ENCODE data around the gene MASP1.

MASP1 gene

DNA sequence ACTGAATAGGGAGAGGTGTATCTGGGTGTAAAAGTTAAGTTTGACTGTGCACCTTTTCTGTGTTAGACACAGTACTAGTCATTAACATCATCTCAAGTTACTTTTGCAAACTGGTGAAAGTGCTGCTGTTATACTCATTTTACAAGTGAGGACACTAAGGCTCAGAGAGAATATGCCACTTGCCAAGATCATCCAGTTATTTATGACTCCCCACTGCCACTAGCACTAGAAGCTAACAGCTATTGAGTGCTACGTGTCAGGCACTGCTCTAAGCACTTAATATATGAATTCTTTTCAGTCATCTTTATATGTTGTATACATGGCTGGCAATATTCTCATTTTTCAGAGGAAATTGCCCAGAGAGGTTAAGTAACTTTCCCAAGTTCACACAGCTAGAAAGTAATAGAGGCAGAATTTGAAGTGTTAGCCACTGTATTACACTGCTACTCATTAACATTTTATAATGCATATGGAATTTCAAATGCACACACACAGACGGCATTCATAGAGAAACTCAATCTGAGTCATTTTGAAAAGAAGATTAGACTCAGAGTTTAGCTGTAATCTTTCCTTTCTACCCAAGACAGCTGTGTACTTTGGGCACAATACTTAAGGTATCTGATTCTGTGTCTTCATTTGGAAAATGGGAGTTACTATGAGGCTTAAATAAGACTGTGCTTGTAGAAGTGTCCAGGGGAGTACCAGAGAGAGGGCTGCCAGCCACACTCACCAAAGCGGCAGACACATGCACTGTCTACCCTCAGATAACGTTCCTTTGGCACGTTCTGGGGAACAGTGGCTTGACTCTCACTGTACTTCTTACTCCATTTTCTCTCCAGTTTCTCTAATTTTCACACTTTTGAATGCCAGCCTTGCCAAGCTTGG, 1.3 kb upstream of the MASP1 start:
- Histone ChIP-seq H3K4me3 (ENCODE audit: low read depth in 1 of 2, low read length in 2 of 2) (peak overlapping the region; percentile 62 to 71), H3K36me3 (ENCODE audit: insufficient read depth, low read length) (no peaks in the 10 kb centered on the region), H3K9ac (ENCODE audit: low read length) (peak overlapping the region; percentile 82), H3K27me3 (ENCODE audit: control insufficient read depth in 1 of 2, insufficient read depth in 2 of 2, low read length in 2 of 2) (no peaks in the 10 kb centered on the region), H3K9me3 (ENCODE audit: low read length) (no peaks in the 10 kb centered on the region), H3K27ac (ENCODE audit: low read depth, low read length) (peak overlapping the region; percentile 71), H3K4me1 (ENCODE audit: insufficient read depth, low read length) (peaks cover 42% of the 10 kb centered on the region)

DNA sequence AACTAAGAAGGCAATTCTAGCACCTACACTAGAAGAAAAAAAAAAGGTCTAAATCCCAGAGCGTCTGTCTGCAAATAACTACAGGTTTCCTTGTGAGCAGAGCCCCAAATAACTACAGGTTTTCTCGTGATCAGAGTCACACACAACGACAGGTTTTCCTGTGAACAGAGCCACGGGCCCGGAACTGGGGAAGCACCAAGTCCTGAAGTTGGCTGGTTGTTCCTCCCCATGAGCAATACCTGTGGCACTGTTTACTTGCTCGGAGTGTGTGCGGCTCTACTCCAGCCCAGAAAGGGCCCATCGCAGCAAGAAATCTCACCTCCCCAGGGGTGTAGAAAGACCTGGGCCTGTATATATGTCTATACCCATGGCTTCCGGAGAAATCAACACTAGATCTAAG, 644 bp upstream of the MASP1 start:
- Histone ChIP-seq H3K9me3 (ENCODE audit: low read length) (no peaks in the 10 kb centered on the region), H3K27ac (ENCODE audit: low read depth, low read length) (peak overlapping the region; percentile 71), H3K4me3 (ENCODE audit: low read depth in 1 of 2, low read length in 2 of 2) (peak overlapping the region; percentile 62 to 71), H3K4me1 (ENCODE audit: insufficient read depth, low read length) (peaks cover 49% of the 10 kb centered on the region), H3K27me3 (ENCODE audit: control insufficient read depth in 1 of 2, insufficient read depth in 2 of 2, low read length in 2 of 2) (no peaks in the 10 kb centered on the region), H3K9ac (ENCODE audit: low read length) (peak overlapping the region; percentile 82), H3K36me3 (ENCODE audit: insufficient read depth, low read length) (no peaks in the 10 kb centered on the region)

DNA sequence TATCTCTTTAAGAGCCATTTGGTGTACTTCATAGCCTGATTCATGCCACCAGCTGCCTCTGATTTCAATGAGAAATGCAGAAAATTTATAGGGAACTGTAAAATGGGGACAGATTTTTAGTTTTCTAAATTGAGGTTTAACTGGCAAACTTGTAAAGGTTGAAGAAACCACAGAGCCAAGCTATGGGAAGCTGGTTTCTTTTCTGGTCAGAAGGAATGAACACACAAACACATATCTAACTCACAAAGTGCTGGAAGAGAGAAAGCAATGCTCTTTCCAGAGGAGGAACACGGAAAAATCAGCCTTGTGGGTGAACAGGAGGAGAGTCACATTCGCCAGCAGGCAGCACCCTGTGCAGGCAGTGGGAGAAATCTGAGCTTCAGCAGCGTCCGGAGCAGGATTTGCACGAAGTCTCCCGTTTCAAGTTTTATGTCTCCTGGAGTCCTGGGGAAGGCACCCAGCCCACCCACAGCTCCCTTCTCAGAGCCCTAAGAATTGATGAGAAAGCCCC, 481 bp downstream of the MASP1 start:
- Histone ChIP-seq H3K9me3 (ENCODE audit: low read length) (no peaks in the 10 kb centered on the region), H3K9ac (ENCODE audit: low read length) (peak overlapping the region; percentile 82), H3K4me3 (ENCODE audit: low read depth in 1 of 2, low read length in 2 of 2) (peak overlapping the region; percentile 62 to 71), H3K27me3 (ENCODE audit: control insufficient read depth in 1 of 2, insufficient read depth in 2 of 2, low read length in 2 of 2) (no peaks in the 10 kb centered on the region), H3K4me1 (ENCODE audit: insufficient read depth, low read length) (peaks cover 50% of the 10 kb centered on the region), H3K27ac (ENCODE audit: low read depth, low read length) (peak overlapping the region; percentile 71), H3K36me3 (ENCODE audit: insufficient read depth, low read length) (no peaks in the 10 kb centered on the region)

DNA sequence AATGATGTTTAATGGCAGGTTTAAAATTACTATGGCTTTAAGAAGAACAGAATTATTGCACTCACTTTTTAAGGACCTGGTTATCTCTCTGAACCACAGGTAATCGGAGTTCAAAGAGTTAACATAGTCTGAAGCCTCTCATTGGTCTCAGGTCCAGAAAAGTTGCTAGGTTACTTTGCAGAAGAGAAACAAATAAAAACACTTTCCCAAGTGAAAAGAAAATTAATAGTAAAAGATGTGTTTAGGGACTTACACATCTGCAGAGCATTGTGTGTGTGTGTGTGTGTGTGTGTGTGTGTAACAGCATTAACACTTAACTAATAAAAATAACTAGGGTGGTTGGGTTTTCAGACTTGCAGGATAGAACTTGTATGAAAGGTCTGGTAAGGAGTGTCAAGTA, 1.0 kb downstream of the MASP1 start:
- no peaks in the 10 kb centered on the region for H3K9me3 ChIP-seq (ENCODE audit: low read length)
- H3K4me3 ChIP-seq (ENCODE audit: low read depth in 1 of 2, low read length in 2 of 2) = peak overlapping the region; percentile 62 to 71
- H3K9ac ChIP-seq (ENCODE audit: low read length) = peak overlapping the region; percentile 82
- peaks cover 50% of the 10 kb centered on the region for H3K4me1 ChIP-seq (ENCODE audit: insufficient read depth, low read length)
- no peaks in the 10 kb centered on the region for H3K27me3 ChIP-seq (ENCODE audit: control insufficient read depth in 1 of 2, insufficient read depth in 2 of 2, low read length in 2 of 2)
- H3K27ac ChIP-seq (ENCODE audit: low read depth, low read length) = no peak overlapping the region
- no peaks in the 10 kb centered on the region for H3K36me3 ChIP-seq (ENCODE audit: insufficient read depth, low read length)

DNA sequence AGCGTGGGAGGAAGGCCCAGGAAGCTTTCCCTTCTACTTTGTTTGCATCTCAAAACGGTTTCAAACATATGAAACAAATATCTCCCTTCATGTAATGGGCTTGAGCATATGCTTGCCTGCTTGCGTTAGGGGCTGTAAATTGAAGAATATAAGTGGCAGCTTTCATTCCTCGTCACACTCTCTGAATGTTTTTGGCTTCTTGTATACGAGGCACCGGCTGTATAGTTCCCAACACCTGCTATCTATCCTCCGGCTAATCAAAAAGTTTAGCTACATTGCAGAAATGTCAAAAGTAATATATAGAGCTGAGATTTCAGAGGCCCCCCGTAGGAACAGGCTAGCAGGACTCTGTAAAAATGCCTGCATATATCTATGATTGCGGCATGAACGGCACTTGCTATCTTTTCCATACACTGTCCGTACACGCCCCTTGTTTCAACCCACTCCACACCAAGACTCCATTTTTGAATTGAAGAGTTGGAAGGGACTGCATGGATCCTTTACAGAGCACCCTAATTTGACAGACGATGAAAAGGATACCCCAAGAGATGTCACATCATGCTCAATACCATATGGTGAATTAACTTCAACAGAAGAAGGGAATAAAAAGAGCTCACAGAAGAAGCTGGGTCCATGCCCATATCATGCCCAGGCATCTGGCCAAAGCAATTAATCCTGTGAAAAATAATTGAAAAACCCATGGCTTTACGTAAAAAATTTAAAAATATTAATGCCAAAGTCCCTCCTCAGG, 2.5 kb downstream of the MASP1 start:
- Histone ChIP-seq H3K9ac (ENCODE audit: low read length) (no peak overlapping the region), H3K36me3 (ENCODE audit: insufficient read depth, low read length) (peaks cover 6% of the 10 kb centered on the region), H3K4me3 (ENCODE audit: low read depth in 1 of 2, low read length in 2 of 2) (peak overlapping the region; percentile 18 to 52)

DNA sequence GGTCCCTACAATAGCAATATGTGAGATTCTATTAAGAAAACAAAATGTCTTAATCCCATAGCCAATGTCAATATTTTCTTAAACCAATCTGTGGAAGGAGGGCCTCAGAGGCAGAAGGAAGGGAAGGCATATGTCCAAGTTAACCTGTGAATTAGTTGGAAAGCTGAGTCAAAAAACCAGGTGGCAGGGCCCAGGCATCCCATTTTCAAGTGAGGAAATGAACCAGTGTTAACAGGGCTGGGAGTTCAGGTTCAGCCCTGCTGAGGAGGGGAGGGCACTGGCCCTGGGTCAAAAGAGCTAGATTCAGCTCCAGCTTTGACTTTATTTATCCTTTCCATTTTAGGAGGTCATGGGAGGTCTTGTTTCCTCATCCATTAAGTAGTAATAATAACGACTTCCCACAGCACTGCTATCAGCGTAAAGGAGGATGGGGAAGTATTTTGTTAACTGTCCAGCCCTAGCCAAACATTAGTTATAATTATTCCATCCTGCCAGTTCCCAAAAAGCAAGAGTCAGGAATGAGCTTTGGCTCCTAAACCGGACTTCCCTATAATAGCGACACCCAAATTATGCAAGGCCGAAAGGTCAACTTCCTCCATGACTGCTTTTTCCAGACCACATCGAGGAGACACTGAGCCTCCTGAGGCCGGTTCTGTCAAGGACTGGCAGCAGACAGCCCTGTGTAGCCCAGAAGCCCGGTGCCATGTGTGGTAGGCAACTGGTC, 3.2 kb downstream of the MASP1 start:
- H3K4me1 ChIP-seq (ENCODE audit: insufficient read depth, low read length) = peaks cover 42% of the 10 kb centered on the region
- H3K9me3 ChIP-seq (ENCODE audit: low read length) = no peaks in the 10 kb centered on the region
- H3K27me3 ChIP-seq (ENCODE audit: control insufficient read depth in 1 of 2, insufficient read depth in 2 of 2, low read length in 2 of 2) = no peaks in the 10 kb centered on the region
- H3K4me3 ChIP-seq (ENCODE audit: low read depth in 1 of 2, low read length in 2 of 2) = peak overlapping the region in 1 of 2 donors; percentile 52
- H3K9ac ChIP-seq (ENCODE audit: low read length) = no peak overlapping the region
- H3K36me3 ChIP-seq (ENCODE audit: insufficient read depth, low read length) = peaks cover 11% of the 10 kb centered on the region
- no peak overlapping the region for H3K27ac ChIP-seq (ENCODE audit: low read depth, low read length)

More for the DNA sequence above, 2.5 kb downstream of the MASP1 start:
- peak overlapping the region; percentile 67 for H3K27ac ChIP-seq (ENCODE audit: low read depth, low read length)
- H3K27me3 ChIP-seq (ENCODE audit: control insufficient read depth in 1 of 2, insufficient read depth in 2 of 2, low read length in 2 of 2) = no peaks in the 10 kb centered on the region
- peaks cover 50% of the 10 kb centered on the region for H3K4me1 ChIP-seq (ENCODE audit: insufficient read depth, low read length)
- H3K9me3 ChIP-seq (ENCODE audit: low read length) = no peaks in the 10 kb centered on the region

DNA sequence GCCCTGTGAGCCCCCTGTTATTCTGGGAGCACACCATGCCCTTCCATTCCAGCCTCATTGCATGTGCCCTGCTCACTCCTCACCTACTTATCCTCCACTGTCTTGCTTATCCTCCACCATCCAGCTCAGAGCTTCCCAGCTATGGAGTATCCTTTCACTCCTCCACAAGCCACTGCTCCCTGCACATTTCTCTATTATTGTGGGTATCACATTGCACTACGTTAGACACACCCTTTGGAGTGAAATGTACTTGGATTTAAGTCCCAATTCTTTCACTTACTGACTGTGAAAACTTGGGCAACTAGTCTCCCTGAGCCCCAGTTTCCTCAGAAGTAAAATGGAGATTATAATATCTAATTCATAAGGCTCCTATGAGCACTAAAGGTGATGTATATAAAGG, 4.3 kb downstream of the MASP1 start:
- Histone ChIP-seq H3K9me3 (ENCODE audit: low read length) (no peaks in the 10 kb centered on the region), H3K4me1 (ENCODE audit: insufficient read depth, low read length) (peaks cover 32% of the 10 kb centered on the region), H3K9ac (ENCODE audit: low read length) (no peak overlapping the region), H3K36me3 (ENCODE audit: insufficient read depth, low read length) (peaks cover 14% of the 10 kb centered on the region), H3K27ac (ENCODE audit: low read depth, low read length) (no peak overlapping the region), H3K27me3 (ENCODE audit: control insufficient read depth in 1 of 2, insufficient read depth in 2 of 2, low read length in 2 of 2) (no peaks in the 10 kb centered on the region), H3K4me3 (ENCODE audit: low read depth in 1 of 2, low read length in 2 of 2) (no peak overlapping the region)

DNA sequence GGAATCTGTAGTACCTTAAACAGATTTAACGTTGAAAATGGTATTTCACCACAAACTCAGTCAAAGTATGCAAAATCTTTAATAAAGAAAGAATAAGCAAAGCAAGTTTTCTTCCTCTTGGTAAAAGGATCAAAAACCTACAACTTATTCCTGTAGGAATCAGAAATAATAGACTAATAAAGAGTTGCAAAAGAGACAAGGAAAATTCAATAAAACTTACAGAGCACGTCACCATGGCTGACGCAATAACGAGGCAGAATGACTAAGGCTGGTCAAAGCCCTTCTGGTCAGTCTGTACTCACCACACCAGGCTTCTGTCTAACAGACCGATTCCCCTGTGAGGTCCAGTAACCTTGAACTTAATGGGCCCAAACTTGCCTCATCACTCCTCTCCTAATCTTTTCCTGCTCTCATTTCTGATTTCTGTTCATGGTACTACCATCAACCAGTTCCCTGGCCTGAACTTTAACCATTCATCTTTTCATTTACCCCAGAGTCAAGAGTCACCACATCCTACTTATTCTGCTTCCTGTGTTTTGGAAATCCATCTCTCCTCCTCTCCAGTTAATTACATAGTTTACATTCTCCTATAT, 5.0 kb downstream of the MASP1 start:
- Histone ChIP-seq H3K27ac (ENCODE audit: low read depth, low read length) (no peak overlapping the region), H3K9me3 (ENCODE audit: low read length) (no peaks in the 10 kb centered on the region), H3K27me3 (ENCODE audit: control insufficient read depth in 1 of 2, insufficient read depth in 2 of 2, low read length in 2 of 2) (no peaks in the 10 kb centered on the region), H3K36me3 (ENCODE audit: insufficient read depth, low read length) (peaks cover 17% of the 10 kb centered on the region), H3K4me3 (ENCODE audit: low read depth in 1 of 2, low read length in 2 of 2) (no peak overlapping the region), H3K4me1 (ENCODE audit: insufficient read depth, low read length) (peaks cover 27% of the 10 kb centered on the region), H3K9ac (ENCODE audit: low read length) (no peak overlapping the region)

DNA sequence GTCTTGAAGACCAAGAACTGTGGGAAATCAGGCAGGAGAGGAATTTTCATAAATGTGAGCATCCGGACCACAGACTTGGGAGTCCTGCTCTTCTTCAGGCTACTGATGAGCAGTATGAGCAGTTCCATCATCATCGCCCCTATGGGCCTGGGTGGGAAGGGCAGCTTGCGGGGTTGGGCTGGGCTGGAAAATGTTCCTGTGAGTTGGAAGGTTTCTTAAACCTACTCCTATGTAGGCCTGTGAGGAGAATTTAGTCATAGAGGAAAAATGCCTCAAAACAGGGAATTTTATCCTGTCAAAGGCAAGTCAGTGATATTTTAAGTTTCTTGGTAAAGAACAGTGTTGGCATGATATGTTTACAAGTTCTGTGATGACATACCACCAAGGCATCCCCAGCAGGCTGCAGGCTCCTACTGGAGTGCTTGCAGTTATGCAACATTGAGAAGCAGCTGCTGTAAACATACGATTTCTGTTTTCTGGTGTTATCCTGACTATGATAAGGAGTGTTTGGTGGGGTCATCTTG, 10.3 kb downstream of the MASP1 start:
- Histone ChIP-seq H3K9me3 (ENCODE audit: low read length) (no peaks in the 10 kb centered on the region), H3K4me1 (ENCODE audit: insufficient read depth, low read length) (no peaks in the 10 kb centered on the region), H3K27ac (ENCODE audit: low read depth, low read length) (no peak overlapping the region), H3K27me3 (ENCODE audit: control insufficient read depth in 1 of 2, insufficient read depth in 2 of 2, low read length in 2 of 2) (no peaks in the 10 kb centered on the region), H3K36me3 (ENCODE audit: insufficient read depth, low read length) (peaks cover 19% of the 10 kb centered on the region), H3K9ac (ENCODE audit: low read length) (no peak overlapping the region), H3K4me3 (ENCODE audit: low read depth in 1 of 2, low read length in 2 of 2) (no peak overlapping the region)

DNA sequence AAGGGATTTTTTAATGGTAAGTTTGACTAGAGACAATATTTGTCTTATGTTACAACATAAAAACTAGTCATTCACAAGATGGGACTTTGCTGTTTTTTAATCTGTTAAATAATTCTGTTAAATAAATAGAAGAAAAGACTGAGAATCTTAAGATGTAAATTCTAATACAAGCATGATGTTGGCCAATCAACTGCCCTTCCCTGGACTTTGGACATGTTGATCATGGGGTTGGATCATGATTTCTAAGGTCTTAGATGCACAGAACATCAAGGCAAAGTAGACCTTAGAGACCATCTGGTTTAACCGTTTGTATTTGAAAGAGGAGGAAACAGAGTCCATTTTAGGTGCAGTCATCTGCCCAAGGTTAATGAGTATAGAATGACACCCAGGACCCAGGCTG, 10.9 kb downstream of the MASP1 start:
- no peaks in the 10 kb centered on the region for H3K4me1 ChIP-seq (ENCODE audit: insufficient read depth, low read length)
- H3K9ac ChIP-seq (ENCODE audit: low read length) = no peak overlapping the region
- no peaks in the 10 kb centered on the region for H3K27me3 ChIP-seq (ENCODE audit: control insufficient read depth in 1 of 2, insufficient read depth in 2 of 2, low read length in 2 of 2)
- H3K36me3 ChIP-seq (ENCODE audit: insufficient read depth, low read length) = peaks cover 19% of the 10 kb centered on the region
- H3K9me3 ChIP-seq (ENCODE audit: low read length) = no peaks in the 10 kb centered on the region
- no peak overlapping the region for H3K4me3 ChIP-seq (ENCODE audit: low read depth in 1 of 2, low read length in 2 of 2)
- no peak overlapping the region for H3K27ac ChIP-seq (ENCODE audit: low read depth, low read length)

DNA sequence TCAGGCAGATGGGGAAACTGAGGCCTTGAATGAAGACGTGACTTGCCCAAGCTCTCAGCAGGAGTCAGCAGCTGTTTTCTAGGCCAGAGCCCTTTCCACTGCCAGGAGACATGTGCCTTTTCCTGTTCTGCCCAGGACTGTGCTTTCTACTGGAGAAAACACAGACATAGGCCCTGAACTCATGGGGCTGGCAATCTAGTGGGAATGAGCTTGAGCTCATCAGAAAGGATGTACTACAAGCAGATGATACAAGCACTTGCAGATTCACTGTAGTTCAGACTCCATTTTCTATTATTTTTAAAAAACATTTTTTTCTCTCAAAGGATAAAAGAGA, 14.4 kb downstream of the MASP1 start:
- Histone ChIP-seq H3K36me3 (ENCODE audit: insufficient read depth, low read length) (peaks cover 5% of the 10 kb centered on the region), H3K27me3 (ENCODE audit: control insufficient read depth in 1 of 2, insufficient read depth in 2 of 2, low read length in 2 of 2) (no peaks in the 10 kb centered on the region), H3K27ac (ENCODE audit: low read depth, low read length) (no peak overlapping the region), H3K9me3 (ENCODE audit: low read length) (no peaks in the 10 kb centered on the region), H3K4me1 (ENCODE audit: insufficient read depth, low read length) (no peaks in the 10 kb centered on the region), H3K4me3 (ENCODE audit: low read depth in 1 of 2, low read length in 2 of 2) (no peak overlapping the region), H3K9ac (ENCODE audit: low read length) (no peak overlapping the region)

Measured in muscle layer of colon (tissue), 2 donors.